HG03280 (cell line): ENCODE results near the gene HPS4.

Source experiments
- ATAC-seq: cut with Tn5 transposase; IDR thresholded peaks from one replicate; pipeline ENCODE4 v1.9.1; 2021; ENCODE audit warnings: mild to moderate bottlenecking, moderate library complexity; ENCODE audit not compliant: unreplicated experiment

The HPS4 gene

DNA sequence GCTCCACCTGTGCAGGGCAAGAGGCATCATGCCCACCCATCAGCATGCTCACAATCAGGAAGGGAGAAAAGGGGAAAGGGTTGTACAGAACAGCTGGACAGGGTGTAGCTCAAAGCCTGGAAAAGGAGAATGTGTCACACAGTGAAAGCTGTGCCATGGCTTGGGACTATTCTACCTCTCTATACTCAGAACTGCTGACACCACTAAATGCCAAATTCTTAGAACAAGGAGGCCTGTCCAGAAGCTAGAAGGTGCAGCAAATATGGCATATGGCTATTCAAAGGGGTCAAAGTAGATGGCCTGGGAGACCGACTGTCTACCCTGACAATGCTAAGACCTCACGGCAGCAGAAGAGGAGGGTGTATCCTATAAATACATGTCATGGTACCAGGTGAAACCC, 12.8 kb downstream of the HPS4 start:
- no peak for ATAC-seq

DNA sequence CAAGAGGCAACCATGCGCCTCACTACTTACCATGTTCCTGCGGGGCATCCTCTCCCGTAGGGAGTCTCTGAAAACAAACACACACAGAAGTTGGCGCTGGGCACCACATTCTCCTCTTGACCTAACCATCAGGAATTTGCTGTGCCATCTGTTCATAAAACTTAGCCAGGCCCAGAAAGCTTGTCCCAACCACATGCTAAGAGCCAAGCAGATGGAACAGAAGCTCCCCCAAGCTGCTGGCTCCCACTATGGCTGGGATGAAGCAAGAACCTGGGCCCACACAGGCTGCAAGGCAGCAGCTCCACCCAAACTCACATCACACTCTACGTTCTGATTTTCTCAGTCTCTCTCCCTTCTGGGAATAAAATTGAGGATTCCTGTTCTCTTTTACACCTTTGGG, 17.4 kb downstream of the HPS4 start:
- no peak for ATAC-seq

DNA sequence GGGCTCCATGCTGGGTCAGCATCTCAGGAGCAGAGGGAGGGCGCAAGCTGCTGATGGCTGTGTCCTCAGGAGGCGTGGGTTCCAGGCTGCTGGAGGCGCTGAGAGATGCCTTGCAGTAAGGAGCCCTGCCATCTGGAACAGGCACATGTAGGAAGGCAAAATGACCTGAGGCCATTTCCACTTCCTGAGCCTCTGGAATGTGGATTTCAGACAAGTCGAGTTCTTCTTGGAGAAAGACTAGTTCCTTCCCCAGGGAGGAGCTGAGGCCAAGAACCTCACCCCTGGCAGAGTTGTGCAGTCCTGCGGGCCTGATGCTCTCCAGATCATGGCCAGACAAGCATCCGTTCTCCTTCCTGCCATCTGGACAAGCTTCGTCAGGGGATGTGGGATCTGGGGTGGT, 19.3 kb downstream of the HPS4 start:
- no peak for ATAC-seq

DNA sequence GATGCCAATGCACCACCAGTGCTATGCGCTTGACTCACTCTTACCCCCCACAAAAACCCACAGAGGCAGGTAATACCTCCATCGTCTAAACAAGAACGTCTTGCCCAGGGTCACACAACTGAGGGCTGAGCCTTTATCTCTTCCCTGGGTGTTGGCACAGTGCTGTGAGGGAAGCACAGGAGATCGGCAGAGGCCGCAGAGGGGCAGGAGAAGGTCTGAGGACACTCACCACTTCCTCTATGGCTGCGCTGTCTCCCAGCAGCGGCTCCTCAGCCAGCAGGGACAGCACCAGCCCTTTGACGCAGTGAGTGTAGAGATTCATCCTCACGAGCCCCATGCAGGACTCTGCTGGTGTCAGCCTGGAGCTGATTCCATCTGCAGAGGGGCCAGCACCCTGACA, 19.9 kb downstream of the HPS4 start:
- no peak for ATAC-seq

DNA sequence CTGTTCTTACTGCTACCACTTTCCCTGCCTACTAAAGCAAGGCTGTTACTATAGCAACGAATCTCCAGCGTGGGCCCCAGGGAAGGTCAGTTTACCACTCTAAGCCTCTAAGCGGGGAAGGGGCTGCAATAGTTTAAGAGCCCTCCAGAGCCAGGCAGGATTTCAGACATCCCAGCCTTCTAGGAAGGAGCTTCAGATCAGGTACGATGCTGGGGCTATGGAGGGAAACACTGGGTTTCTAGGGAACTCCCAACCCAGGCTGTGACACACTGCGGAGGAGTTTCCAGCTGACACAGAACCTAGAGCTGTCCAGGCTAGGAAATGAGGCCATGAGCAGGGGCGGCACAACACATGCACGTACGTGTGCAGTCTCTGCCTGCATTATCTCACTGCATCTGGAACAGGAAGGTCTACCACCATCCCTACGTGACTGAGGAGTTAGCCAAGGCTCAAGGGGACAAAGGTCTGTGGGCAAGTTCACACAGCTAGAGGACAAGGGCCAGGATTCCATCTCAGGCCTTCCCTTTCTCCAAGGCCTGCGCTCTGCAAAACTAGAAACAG, 20.4 kb downstream of the HPS4 start:
- ATAC-seq: no peak

DNA sequence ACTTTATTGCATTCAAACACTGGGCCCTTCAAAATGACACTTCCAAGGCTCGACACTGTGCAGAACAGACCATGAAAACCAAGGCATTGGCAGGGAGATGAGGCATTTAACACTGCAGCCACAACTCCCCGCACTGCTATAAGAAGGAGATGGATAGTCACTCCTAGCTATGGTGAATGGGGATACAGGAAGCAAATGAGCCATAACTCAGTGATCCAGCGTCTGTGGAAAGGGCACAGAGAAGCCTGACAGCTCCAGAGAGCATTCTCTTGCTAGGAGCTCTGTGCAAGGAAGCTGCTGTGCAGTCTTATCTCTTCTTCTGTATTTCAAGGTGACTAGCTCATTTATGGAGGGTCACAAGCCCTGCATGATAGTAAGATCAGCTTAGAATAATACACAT, 20.9 kb downstream of the HPS4 start:
- no peak for ATAC-seq

DNA sequence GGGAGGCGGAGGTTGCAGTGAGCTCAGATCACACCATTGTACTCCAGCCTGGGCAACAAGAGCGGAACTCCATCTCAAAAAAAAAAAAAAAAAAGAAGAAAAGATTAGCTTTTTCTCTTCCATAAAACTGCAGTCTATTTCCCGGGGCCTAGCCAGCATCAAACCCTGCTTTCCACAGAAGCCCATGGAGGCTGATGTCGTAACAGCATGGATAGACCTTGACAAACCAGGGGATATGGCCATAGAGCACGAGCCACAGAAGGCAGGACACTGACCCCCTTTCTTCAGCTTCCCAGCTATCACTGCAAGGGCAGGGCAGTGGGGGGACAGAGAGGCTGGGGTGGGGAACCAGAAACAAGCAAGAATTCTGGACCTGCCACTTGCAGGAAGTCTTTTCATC, 21.5 kb downstream of the HPS4 start:
- ATAC-seq: no peak

DNA sequence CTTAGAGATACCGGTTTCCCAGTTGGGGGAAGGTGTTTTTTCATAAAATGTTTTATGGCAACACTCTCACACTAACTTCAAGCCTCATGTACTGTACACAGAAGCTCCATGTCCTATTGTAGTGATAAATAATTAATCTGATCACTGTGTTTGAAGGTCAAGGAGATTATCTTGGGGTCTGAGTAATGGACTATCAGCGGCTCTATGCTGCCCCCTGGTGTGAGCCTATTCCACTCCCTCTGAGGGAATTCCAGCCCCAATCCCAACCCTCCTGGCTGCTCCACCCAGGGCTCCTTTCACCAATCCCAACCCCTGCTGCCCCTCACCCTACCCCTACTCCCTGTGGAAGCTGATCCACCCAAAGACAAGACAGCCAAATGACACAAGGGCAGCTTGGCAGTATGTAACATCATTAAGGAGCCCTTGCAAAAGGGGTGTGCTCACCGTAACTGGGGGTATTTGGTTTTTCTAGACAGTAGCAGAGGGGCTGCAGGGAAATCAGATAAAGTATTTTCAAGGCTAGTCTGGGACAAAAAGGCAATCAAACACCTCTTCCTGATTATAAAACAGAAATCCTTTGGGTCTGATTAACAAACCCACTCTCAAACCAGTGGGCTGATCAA, 22.3 kb downstream of the HPS4 start:
- ATAC-seq: no peak

DNA sequence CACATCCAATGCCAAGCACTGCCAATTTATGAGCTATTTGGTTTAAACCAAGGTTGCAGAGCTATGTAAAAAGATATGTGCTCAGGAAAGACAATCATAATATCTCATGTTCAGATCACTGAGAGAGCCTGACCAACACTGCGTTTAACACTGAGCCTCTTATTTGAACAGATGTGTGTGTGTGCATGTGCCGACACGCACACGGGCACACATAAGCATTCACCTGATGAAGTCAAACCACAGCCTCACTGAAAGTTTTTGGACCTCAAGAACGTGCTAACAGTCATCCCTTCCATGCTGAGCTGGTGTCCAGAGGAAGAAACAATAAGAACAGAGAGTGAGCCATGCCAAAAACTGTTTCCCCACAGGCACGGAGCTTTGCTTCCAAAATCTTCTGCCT, 23.4 kb downstream of the HPS4 start:
- ATAC-seq: no peak

DNA sequence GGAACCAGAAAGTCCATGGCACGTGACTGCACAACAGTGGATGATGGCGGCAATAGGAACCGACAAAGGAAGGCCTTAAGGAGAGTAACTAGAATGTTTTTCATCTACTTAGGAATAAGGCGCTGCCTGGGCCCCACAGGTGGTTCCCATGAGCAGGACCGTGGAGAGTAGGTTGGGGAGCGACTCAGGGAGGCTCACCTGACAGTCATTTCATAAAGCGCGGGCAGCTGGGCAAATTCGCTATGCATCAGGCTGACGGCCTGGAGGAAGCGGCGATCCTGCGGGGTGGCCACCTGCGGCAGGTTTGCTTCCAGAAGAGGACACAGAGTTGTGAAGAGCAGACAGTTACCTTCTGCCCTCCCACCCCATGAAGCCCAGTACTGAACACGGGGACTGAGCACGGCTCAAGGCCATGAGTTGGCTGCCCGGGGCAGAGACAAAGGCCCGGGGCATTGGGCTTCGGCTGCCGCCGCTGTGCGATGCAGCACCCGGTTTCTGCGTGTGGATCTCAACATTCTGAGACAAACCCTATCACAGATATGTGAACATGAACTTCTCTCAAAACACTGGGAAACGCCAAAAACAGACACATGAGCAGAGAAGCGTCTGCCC, 25.8 kb downstream of the HPS4 start:
- no peak for ATAC-seq

DNA sequence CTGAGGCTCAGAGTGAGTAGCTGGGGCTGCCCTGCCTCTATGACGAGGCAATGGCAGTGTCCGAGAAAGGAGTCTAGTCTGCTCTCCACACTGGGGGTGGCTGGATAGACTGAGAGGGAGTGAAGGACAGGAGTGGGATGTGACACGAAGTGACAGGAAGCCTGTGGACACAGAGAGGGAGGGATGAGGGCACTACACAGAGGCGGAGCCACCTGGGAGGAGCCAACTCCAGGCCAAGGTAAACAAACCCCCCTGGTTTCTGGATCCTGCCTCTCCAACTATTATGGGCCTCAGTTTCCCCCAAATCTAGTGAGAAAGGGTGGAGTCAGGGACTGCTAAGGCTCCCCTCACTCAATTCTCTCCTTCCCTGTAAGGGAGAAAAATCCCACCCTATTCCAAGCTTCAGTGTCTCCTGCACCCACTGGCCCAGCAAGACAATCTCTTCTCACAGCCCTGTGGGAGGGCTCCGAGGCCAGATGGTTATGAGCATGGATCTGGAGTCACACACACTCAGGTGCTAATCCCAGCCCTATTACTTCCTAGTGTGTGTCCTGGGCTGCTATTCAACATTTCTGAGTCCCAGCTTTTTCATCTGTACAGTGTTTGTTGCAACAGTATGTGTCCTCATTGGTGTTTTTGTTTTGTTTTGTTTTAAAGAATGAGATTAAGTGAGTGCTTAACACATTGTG, 29.6 kb downstream of the HPS4 start:
- no peak for ATAC-seq

DNA sequence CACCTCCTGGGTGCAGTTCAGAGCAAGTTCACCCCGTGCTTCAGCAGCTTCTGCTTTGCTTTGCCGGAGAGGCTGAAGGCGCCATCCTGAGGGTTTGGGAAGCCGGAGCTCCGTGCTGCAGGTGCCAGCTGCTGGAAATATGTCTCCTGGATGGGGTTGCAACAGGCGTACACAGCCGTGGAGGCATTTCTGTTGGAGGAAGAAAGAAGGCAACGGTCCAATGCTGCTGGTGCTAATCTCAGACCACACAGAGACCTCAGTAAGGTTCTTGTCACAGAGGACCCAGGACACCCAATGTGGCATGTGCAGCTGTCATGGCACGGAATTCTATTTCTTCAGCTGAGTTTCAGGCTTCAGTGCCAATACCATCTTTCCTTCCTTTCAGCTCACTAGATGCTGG, 30.4 kb downstream of the HPS4 start:
- ATAC-seq: no peak

DNA sequence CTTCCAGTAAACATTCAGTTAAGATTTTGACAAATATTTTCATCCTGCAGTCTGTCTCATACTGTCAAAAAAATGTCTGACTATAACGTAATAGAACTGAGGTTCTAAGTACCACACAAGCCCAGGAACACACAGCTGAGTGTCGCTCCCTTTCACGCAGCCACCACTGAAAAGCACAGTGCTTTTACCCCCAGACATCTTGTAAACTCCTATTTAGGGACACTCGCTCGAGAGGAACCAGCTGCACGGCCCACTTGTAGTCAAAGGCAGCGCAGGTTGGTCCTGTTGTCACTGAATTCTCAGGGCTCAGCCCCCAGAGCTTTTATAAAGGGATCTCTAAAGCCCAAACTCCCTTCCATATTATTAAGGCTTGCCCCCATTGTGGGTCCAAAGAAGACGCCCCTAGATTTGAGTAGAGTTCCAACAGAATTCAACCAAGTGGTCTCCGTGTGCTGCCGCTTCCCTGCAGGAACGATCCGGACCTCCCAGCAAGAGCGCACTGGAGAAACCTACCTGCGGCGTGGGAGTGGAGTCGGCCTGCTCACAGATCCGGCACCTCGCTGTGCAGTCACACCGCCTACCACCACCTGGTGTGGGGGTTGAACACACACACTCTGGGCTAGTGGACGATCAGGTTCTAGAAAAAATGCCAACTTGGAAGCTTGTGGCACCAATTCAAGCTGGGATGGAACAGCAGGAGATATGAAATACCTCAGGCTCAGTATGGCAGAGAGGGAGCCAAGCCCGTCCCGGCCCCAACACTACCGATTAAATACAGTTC, 31.2 kb downstream of the HPS4 start:
- ATAC-seq: no peak

DNA sequence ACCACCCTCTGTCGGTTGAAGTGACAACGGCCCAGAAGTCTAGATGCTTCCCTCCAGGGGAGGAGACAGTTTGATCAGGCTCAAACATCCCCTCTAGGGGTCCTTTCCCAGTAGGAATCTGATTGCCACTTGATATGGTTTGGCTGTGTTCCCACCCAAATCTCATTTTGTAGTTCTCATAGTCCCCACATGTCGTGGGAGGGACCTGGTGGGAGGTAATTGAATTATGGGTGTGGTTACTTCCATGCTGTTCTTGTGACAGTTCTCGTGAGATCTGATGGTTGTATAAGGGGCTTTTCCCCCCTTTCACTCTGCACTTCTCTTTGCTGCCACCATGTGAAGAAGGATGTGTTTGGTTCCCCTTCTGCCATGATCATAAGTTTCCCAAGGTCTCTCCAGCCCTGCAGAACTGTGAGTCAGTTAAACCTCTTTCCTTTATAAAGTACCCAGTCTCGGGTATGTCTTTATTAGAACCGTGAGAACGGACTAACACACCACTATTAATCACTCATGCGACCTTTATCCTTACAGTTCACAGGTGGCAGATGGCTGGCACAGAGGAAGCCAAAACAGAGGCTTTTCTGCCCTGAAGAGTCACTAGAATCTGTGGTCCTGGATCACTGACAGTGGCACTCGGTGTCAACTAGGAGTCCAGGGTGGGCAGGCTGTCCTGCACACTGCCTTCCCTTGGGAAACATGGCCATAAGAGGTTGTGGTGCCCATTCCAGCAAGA, 33.0 kb downstream of the HPS4 start:
- ATAC-seq: no peak

DNA sequence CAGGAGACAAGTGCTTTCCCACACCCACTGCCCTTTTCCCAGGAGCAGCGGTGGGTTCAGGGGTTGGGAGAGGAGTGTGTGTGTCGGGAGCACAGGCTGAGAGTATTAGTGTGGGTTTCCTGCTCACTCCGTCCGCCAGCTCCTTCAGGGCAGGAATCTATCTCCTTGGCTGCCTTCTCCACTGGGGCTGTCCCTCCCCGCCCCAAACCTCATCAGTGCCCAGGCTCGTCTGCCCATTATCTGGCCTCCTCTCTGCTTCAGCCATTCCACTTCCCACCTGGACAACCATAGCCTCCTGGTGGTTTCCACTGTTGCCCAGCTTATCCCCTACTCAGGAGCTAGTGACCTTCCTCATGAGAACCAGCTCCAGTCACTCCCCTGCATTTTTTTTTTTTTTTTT, 34.6 kb downstream of the HPS4 start:
- no peak for ATAC-seq

DNA sequence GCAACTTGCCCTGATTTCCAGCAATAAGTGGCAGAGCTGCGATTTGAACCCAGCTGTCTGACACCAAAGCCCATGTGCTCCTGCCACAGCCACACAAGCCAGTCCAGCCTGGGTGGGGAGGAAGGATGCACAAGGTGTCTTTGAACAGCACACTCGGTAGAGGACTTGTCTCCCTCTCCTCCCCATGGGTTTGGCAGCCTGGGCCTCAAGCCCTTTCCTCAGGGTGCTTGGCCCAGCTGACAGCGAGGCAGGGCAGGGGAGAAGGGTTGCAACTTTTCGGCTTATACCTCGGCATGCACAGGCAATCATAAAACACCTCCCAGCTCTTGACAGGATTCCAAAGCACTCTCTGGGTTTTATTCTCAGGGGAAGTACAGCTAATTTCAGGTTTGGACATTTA, 35.2 kb downstream of the HPS4 start:
- no peak for ATAC-seq

DNA sequence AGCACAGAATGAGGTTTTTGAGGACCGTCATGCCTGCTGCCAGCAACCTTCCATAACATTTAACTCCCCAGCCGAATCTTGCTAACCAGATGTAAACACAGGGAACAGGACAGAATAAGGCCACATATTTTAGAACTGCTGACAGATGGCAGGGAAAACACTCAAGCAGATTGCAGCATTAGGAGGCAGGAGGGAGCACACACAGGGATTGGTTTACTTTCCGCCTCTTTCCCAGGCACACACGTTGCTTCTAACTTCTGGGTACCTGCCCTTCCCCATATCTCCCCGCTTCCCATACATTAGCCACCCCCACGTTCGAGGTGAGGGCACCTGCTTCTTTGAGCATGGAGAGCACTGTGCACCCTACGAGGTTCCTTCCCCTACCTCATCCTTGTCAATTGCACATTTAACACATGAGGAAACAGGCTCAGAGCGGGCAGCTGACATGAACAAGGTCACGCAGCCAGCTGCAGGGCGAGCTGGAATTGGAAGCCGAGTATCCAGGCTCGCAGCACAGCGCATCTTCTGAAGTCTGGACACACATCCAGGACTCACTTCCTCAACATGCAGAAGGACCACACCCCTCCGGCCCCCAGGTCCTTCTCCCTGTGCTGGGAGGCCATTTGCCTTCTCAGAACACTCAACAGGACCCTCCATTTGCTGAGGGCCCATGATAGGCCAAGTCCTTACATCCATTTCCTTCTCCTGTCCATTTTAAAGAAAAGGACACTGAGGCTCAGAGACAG, 35.8 kb downstream of the HPS4 start:
- ATAC-seq: no peak

DNA sequence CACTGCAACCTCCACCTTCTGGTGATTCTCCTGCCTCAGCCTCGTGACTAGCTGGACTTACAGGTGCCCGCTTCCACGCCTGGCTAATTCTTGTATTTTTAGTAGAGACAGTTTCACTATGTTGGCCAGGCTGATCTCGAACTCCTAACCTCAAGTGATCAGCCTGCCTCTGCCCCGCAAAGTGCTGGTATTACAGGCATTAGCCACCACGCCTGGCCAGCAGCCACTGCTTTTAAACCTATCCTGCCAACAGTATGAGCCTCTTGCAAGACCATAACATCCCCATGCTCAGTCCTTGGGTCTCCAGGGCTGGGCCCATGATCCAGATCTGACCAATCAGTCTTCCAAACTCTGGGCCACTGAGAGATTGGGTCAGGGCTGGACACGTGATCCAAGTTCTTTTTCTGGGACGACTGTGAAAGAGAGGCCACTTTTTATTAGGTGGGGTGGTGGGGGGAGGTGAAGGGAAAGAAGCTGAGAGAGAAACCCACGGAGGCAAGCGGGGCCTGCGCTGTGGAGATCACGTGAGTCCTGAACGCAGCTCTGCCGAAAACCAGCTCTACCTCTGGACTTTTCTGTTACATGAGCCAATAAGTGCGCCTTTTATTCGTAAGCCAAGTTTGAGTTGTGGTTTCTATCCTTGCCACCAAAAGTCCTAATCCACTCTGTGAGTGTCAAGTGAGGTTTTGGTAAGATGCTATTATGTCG, 36.6 kb downstream of the HPS4 start:
- ATAC-seq: no peak

DNA sequence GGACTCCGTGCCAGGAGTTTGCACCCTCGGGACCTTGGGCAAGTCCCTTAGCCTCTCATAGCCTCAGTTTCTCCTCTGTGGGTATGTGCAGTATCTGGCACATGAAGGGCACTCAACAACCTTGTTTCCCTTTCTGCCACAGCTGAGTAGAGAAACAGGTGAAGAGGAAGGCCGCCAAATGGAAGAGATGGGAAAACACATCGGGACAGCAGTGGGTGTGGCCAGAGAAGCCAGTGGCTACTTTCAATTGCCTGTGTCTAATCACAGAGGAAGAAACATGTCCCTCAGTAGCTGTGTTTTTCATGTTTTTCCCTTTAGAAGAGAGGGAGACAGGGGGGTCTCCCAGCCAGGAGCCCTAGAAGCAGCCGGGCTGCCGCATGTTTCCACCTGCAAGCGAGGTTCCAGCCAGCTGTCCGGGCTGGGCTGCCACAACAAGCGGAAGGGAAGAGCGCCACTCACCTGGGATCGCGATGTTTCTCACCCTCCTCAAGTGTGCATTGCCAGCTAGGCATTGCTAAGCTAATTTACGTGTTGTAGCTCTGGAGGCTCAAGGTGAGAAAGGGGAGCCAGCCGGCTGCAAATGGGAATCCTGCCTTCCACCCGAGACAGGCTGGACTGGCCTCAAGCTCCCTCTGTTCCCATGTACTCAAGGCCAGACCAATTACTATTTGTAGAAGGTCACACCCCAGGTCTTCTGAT, 37.9 kb downstream of the HPS4 start:
- ATAC-seq: no peak
